Panc1 (cell line): ENCODE results near the gene NSD2. TPM values are rescaled to one million over a fixed set of nuclear protein-coding genes. Genes with fewer than 3 reads are reported as not detected.

ENCODE experiments used
- ATAC-seq: fragments of 200-7000 bp; cut with Tn5 transposase; 2 replicates; pipeline ENCODE4 v1.9.1; 2020; ENCODE audit warnings: mild to moderate bottlenecking, moderate library complexity
- BruUV-seq: library from RNA; stranded (reverse); fragments of 400-500 nt; replicated peaks from 2 replicates; lab custom pipeline; 2021; lab: Mats Ljungman, UMichigan
- CTCF ChIA-PET: fragments of 300-600 bp; sonication (Branson Sonifier 250); formaldehyde crosslinking; loops from one replicate; lab custom pipeline; 2022; ENCODE audit warnings: antibody characterized with exemption; lab: Charles Lee
- POLR2A ChIA-PET: fragments of 300-600 bp; sonication (Branson Sonifier 250); formaldehyde crosslinking; loops from one replicate; lab custom pipeline; 2022; ENCODE audit warnings: antibody characterized with exemption; lab: Charles Lee
- DNase-seq: peaks from one replicate; pipeline ENCODE4 v3.0.0-alpha.2; 2010; ENCODE audit warnings: low read depth, low spot score
- H3K27ac ChIP-seq: 2 replicates; pipeline ENCODE4 v1.5.1; 2011; ENCODE audit warnings: mild to moderate bottlenecking, low read length, inconsistent platforms
- H3K27me3 ChIP-seq: fragments of 200-500 bp; sonication (Bioruptor generic); 2 replicates; pipeline ENCODE4 v1.6.0; 2014; ENCODE audit warnings: low read length, inconsistent platforms; ENCODE audit not compliant: control insufficient read depth, insufficient read depth
- H3K36me3 ChIP-seq: fragments of 200-500 bp; sonication (Bioruptor generic); 2 replicates; pipeline ENCODE4 v1.5.1; 2014; ENCODE audit warnings: inconsistent platforms, mild to moderate bottlenecking, low read length, moderate library complexity; ENCODE audit not compliant: control insufficient read depth, insufficient read depth
- H3K4me1 ChIP-seq: 2 replicates; pipeline ENCODE4 v1.5.1; 2011; ENCODE audit warnings: inconsistent platforms, mild to moderate bottlenecking, low read length, moderate library complexity; ENCODE audit not compliant: control insufficient read depth, insufficient read depth
- H3K4me3 ChIP-seq, 2 experiments: 2 replicates each; pipeline ENCODE4 v1.5.1; 2011 to 2012; ENCODE audit warnings: low read depth in 2 of 2, low read length in 2 of 2, mild to moderate bottlenecking in 2 of 2, inconsistent platforms in 1 of 2, moderate library complexity in 1 of 2
- H3K9me3 ChIP-seq: fragments of 200-500 bp; sonication (Bioruptor generic); 2 replicates; pipeline ENCODE4 v1.5.1; 2014; ENCODE audit warnings: low read depth, mild to moderate bottlenecking, inconsistent platforms, low read length, moderate library complexity; ENCODE audit not compliant: control insufficient read depth, insufficient read depth
- CTCF ChIP-seq: fragments of 450-650 bp; IDR thresholded peaks from 2 replicates; pipeline ENCODE4 v1.5.1; 2017; ENCODE audit warnings: mild to moderate bottlenecking
- POLR2AphosphoS5 ChIP-seq: IDR thresholded peaks from 2 replicates; pipeline ENCODE4 v1.6.1; 2012; ENCODE audit warnings: mild to moderate bottlenecking, low read depth, low read length, moderate library complexity
- REST ChIP-seq, 2 experiments: IDR thresholded peaks; 2 replicates each; pipeline ENCODE4 v1.6.1; 2011 to 2012; ENCODE audit warnings: low read depth in 2 of 2, control low read depth in 1 of 2, low read length in 1 of 2, mild to moderate bottlenecking in 1 of 2, moderate library complexity in 1 of 2; ENCODE audit not compliant: insufficient read depth in 1 of 2
- SIN3A ChIP-seq: IDR thresholded peaks from 2 replicates; pipeline ENCODE4 v1.6.1; 2012; ENCODE audit warnings: low read depth, mild to moderate bottlenecking, low read length, moderate library complexity, borderline replicate concordance; ENCODE audit not compliant: insufficient read depth
- TCF7L2 ChIP-seq: IDR thresholded peaks from 2 replicates; pipeline ENCODE4 v1.6.1; 2011; ENCODE audit warnings: mild to moderate bottlenecking, low read depth, low read length, inconsistent platforms
- in situ Hi-C: cut with HindIII; loops from 2 replicates; pipeline ENCODE4 v1.10.0; 2016; ENCODE audit warnings: low sequenced_read_pairs, low pct_unique_long_range_greater_than_20kb
- intact Hi-C: fragments of 100-400 bp; cut with micrococcal nuclease; formaldehyde crosslinking; loops from one replicate; pipeline ENCODE4 v1.10.0; 2022; ENCODE audit not compliant: unreplicated experiment
- total RNA-seq: library from RNA; stranded (reverse); gene quantifications from one replicate; pipeline ENCODE4 v1.2.1, GENCODE V29; 2021; ENCODE audit not compliant: unreplicated experiment

Gene NSD2
- total RNA-seq, 1 experiment from 2014 or later: 116 TPM

GRCh38 chr4:1986578-1987210, 115.5 kb downstream of the NSD2 start:
- CTCF ChIA-PET: no interaction called here
- Histone ChIP-seq H3K27ac (no peak overlapping the region), H3K4me1 (no peaks in the 10 kb centered on the region), H3K9me3 (no peaks in the 10 kb centered on the region), H3K4me3 (no peak overlapping the region), H3K36me3 (no peaks in the 10 kb centered on the region; the same call in 1 of the 2 replicates), H3K27me3 (no peaks in the 10 kb centered on the region)
- intact Hi-C loops (no loop called here), in situ Hi-C loops (no loop called here)
- POLR2A ChIA-PET: no interaction called here
- no peak for TF ChIP-seq SIN3A
- no peak for TF ChIP-seq CTCF
- no peak for TF ChIP-seq TCF7L2
- ATAC-seq (no peak), DNase-seq (no peak)
- no TSS peak for BruUV-seq

- POLR2A ChIA-PET: no interaction called here
Observed at GRCh38 chr4:1987296-1987695, 116.1 kb downstream of the NSD2 start.

More at GRCh38 chr4:1987296-1987695, 116.1 kb downstream of the NSD2 start:
- Histone ChIP-seq H3K9me3 (no peaks in the 10 kb centered on the region), H3K27me3 (no peaks in the 10 kb centered on the region), H3K27ac (no peak overlapping the region), H3K4me1 (no peaks in the 10 kb centered on the region), H3K36me3 (no peaks in the 10 kb centered on the region), H3K4me3 (no peak overlapping the region)
- TF ChIP-seq POLR2AphosphoS5: no peak
- TF ChIP-seq REST (IDR thresholded peaks at IDR 0.05; ENCODE audit: insufficient read depth in 1 of 2, low read depth in 2 of 2, low read length in 1 of 2): no peak
- no peak for TF ChIP-seq SIN3A
- no TSS peak for BruUV-seq
- CTCF ChIA-PET: no interaction called here
- DNase-seq (no peak), ATAC-seq (no peak)
- intact Hi-C loops (no loop called here), in situ Hi-C loops (no loop called here)
